Epithelial cell of esophagus (primary cell): Measurements from ENCODE around the gene PALLD.
A peak's percentile ranks its signal among the peaks of the same experiment; 100 is the strongest.
"Not testable (repeated sequence)": the region's sequence is repeated elsewhere in the genome, so short reads cannot be mapped to it uniquely, and the experiment has no call there.

Source experiments
- DNase-seq: peaks from one replicate; pipeline ENCODE4 v3.0.0; 2010; ENCODE audit warnings: low read depth
- H3K4me3 ChIP-seq: 2 replicates; pipeline ENCODE4 v1.5.1; 2011; ENCODE audit warnings: mild to moderate bottlenecking, low read length, control low read depth
- TF ChIP-seq, protein P1 (sequence below): IDR thresholded peaks from 2 replicates; pipeline ENCODE4 v1.5.1; 2011; ENCODE audit warnings: low read depth, mild to moderate bottlenecking, low read length, control low read depth, inconsistent platforms; ENCODE audit not compliant: insufficient read depth; ENCODE audit errors: missing control alignments

Gene PALLD

GRCh38 chr4:168723020-168723419 is 226.2 kb downstream of the PALLD start:
- TF ChIP-seq, protein P1, sequence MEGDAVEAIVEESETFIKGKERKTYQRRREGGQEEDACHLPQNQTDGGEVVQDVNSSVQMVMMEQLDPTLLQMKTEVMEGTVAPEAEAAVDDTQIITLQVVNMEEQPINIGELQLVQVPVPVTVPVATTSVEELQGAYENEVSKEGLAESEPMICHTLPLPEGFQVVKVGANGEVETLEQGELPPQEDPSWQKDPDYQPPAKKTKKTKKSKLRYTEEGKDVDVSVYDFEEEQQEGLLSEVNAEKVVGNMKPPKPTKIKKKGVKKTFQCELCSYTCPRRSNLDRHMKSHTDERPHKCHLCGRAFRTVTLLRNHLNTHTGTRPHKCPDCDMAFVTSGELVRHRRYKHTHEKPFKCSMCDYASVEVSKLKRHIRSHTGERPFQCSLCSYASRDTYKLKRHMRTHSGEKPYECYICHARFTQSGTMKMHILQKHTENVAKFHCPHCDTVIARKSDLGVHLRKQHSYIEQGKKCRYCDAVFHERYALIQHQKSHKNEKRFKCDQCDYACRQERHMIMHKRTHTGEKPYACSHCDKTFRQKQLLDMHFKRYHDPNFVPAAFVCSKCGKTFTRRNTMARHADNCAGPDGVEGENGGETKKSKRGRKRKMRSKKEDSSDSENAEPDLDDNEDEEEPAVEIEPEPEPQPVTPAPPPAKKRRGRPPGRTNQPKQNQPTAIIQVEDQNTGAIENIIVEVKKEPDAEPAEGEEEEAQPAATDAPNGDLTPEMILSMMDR: no peak
- no peak overlapping the region for H3K4me3 ChIP-seq
- DNase-seq: no peak

- no peak overlapping the region for H3K4me3 ChIP-seq
- TF ChIP-seq, protein P1: no peak
- no peak for DNase-seq
Observed at GRCh38 chr4:168723569-168723968, 226.7 kb downstream of the PALLD start.

GRCh38 chr4:168724243-168724642 is 227.4 kb downstream of the PALLD start:
- TF ChIP-seq, protein P1: no peak
- H3K4me3 ChIP-seq: no peak overlapping the region
- no peak for DNase-seq

GRCh38 chr4:168724686-168725411 is 228.0 kb downstream of the PALLD start:
- no peak overlapping the region for H3K4me3 ChIP-seq
- TF ChIP-seq, protein P1: no peak
- no peak for DNase-seq

DNA sequence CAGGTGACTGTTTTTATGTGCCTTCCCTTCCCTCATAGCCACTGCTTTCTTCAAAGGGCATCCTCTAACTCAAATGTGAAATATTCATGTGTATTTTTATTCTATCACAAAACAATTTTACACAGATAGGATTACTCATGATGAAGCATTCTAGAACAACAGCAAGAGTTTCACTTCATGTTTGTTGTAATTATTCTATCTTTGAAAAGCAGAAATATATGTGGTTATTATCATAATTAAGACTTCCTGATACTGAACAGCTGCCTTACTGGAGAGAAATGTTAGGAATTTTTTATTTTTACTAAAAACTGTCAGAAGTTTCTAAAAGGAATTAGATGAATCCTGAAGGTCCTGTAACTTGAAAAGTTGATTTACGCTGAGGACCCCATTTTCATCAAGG is 229.1 kb downstream of the PALLD start:
- no peak for DNase-seq
- H3K4me3 ChIP-seq: no peak overlapping the region
- TF ChIP-seq, protein P1: no peak

GRCh38 chr4:168727181-168727580 is 230.3 kb downstream of the PALLD start:
- not testable (repeated sequence) for DNase-seq, H3K4me3 ChIP-seq

GRCh38 chr4:168731006-168731636 is 234.3 kb downstream of the PALLD start:
- TF ChIP-seq, protein P1: no peak
- peak; percentile 24 for DNase-seq
- H3K4me3 ChIP-seq: no peak overlapping the region
